NT2/D1 (cell line): ENCODE measurements around the gene SLC6A19.

Experiments used
- SUZ12 ChIP-seq: IDR thresholded peaks from 2 replicates; pipeline ENCODE4 v1.6.1; 2011; ENCODE audit not compliant: insufficient read length, insufficient read depth; ENCODE audit errors: extremely low read depth
- YY1 ChIP-seq: IDR thresholded peaks from 2 replicates; pipeline ENCODE4 v1.6.1; 2011; ENCODE audit not compliant: insufficient read length, insufficient read depth
- ZNF274 ChIP-seq: IDR thresholded peaks from 2 replicates; pipeline ENCODE4 v1.6.1; 2011; ENCODE audit warnings: mild to moderate bottlenecking, low read depth, low read length

DNA sequence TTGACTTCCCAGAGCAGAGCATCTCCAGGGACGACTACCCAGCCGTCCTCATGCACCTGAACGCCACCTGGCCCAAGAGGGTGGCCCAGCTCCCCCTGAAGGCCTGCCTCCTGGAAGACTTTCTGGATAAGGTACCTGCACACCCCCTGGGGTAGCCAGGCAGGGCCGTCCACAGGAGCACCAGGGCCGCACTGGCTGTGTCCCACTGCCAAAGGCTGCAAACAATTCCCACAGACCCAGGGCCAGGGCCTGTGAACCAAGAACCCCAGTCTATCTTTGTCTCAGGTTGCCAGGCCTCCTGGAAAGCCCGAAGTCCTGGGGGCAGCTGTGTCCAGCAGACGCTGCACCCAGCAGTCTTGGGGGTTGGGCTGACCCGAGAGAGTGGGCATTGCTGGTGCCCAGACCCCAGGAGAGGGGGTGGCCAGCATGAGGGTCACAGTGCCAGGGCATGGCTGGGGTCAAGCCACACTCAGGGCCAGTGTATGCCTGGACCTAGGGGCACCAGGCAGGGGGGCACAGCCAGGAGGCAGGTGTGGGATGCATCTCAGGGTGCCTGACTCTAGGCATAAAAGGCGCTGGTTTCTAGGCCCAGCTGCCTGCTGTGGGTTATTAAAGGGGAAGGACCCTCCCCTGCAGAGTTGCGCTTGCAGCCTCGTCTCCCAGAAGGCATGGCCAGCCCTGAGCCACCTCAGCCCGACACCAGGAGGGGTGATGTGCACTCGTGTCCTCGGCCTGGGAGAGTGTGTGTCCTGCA, 41.5 kb downstream of the SLC6A19 start:
- TF ChIP-seq YY1 (no peak), ZNF274 (no peak), SUZ12 (no peak)
